ENCODE data around the gene CRYZL1. TPM values are rescaled to one million over a fixed set of nuclear protein-coding genes. Genes with fewer than 3 reads are reported as not detected.

CRYZL1 gene
- total RNA-seq, 1 donor from 2014 or later: 23.9 TPM

DNA sequence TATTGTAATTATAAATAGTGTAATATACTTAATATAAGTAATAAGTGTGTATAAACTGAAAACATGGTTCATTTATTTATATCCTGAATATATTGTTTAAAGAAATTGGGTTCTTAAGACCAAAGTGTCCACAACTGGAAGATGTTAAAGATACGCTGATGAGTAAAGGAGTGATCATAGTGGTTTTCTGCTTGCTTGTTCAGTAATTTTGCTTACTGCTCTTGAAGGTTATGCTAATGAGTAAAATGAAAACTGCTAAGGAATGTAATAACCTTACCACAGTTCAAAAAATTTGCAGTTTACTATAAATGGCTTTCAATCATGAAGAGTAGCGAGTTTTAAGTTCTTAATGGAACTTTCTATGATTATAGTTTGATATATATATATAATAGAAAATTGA lies 75.0 kb downstream of the CRYZL1 start:
- DNase-seq (ENCODE audit: low read depth in 2 of 2): no peak

DNA sequence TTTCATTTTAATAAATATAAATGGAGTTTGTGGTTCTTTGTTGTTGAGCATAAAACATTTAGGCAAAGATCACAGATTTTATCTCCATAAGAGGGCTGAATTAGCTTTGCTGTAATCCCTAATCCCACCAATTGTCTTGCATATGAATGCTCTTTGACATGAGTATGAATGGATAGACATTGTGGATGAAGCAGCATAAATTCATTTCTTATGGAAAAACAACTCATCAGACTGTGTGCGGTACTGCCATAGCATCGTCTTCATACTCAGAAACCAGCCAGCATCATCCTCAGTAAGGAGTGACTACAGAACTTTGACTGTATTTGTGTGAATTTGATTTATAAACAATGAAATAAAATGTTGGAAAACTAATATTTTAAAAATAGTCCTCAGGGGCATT lies 79.2 kb downstream of the CRYZL1 start:
- DNase-seq (ENCODE audit: low read depth in 2 of 2): no peak

DNA sequence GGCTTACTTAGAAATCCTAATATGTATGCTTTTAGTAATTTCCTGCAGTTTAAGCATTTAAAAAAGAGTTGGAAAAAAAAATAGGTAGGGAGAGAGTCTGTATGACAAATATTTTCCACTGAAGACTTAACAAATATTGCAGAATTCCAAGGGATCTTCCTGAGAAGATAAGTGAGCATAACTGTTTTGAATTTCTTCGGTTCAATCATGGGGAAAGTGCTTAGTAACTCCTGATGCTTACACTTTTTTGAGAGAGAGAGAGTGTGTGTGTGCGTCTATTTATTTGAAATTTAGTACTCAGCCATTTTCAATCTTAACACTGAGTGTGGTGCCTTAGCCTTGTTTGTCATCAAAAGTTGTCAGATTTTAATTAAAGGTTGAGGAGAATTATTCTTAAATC lies 80.2 kb downstream of the CRYZL1 start:
- no peak for DNase-seq (ENCODE audit: low read depth in 2 of 2)

DNA sequence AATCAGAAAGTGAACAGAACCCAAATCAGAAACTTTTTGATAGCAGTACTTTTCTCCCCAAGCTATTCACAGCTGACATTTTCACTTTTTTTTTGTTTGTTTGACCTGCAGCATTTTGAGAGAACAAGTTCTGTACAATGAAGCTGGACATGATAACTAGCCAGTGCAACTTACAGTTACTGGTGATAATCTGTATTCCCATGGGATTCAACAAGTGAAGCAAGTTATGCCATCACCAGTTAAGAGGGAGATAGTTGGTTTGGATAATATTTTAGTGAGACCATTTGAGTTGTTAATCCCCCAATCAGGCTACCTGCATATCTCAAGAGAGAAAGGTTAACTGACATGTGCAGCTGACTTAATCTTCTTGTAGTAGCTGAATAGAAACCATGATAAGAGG lies 80.6 kb downstream of the CRYZL1 start:
- no peak for DNase-seq (ENCODE audit: low read depth in 2 of 2)

GRCh38 chr21:33559813-33560212 lies 81.7 kb downstream of the CRYZL1 start:
- DNase-seq (ENCODE audit: low read depth in 2 of 2): no peak

- no peak for DNase-seq (ENCODE audit: low read depth in 2 of 2)
Observed at GRCh38 chr21:33558777-33559421, 82.6 kb downstream of the CRYZL1 start.

- no peak for DNase-seq (ENCODE audit: low read depth in 2 of 2)
Observed at GRCh38 chr21:33557447-33557846, 84.1 kb downstream of the CRYZL1 start.

GRCh38 chr21:33554982-33555344 lies 86.6 kb downstream of the CRYZL1 start:
- DNase-seq (ENCODE audit: low read depth in 2 of 2): no peak

DNA sequence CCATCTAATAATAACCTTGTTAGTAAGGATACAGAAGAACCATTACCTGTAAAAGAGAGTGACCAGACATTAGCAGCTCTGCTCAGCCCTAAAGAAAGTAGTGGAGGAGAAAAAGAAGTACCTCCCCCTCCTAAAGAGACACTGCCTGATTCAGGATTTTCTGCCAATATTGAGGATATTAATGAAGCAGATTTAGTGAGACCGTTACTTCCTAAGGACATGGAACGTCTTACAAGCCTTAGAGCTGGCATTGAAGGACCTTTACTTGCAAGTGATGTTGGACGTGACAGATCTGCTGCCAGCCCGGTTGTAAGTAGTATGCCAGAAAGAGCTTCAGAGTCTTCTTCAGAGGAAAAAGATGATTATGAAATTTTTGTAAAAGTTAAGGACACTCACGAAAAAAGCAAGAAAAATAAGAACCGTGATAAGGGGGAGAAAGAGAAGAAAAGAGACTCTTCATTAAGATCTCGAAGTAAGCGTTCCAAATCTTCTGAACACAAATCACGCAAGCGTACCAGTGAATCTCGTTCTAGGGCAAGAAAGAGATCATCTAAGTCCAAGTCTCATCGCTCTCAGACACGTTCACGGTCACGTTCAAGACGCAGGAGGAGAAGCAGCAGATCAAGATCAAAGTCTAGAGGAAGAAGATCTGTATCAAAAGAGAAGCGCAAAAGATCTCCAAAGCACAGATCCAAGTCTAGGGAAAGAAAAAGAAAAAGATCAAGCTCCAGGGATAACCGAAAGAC lies 87.1 kb downstream of the CRYZL1 start:
- DNase-seq (ENCODE audit: low read depth in 2 of 2): no peak

GRCh38 chr21:33552999-33553598 lies 88.4 kb downstream of the CRYZL1 start:
- DNase-seq (ENCODE audit: low read depth in 2 of 2): no peak

GRCh38 chr21:33552093-33552998 lies 89.2 kb downstream of the CRYZL1 start:
- DNase-seq (ENCODE audit: low read depth in 2 of 2): peak in 1 of 2 donors; percentile 18

DNA sequence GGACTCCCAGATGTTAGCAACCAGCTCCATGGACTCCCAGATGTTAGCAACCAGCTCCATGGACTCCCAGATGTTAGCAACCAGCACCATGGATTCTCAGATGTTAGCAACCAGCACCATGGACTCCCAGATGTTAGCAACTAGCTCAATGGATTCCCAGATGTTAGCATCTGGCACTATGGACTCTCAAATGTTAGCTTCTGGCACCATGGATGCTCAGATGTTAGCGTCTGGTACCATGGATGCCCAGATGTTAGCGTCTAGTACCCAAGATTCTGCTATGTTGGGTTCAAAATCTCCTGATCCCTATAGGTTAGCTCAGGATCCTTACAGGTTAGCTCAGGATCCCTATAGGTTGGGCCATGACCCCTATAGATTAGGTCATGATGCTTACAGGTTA lies 89.9 kb downstream of the CRYZL1 start:
- DNase-seq (ENCODE audit: low read depth in 2 of 2): no peak

- no peak for DNase-seq (ENCODE audit: low read depth in 2 of 2)
Observed at GRCh38 chr21:33550772-33551660, 90.5 kb downstream of the CRYZL1 start.

DNA sequence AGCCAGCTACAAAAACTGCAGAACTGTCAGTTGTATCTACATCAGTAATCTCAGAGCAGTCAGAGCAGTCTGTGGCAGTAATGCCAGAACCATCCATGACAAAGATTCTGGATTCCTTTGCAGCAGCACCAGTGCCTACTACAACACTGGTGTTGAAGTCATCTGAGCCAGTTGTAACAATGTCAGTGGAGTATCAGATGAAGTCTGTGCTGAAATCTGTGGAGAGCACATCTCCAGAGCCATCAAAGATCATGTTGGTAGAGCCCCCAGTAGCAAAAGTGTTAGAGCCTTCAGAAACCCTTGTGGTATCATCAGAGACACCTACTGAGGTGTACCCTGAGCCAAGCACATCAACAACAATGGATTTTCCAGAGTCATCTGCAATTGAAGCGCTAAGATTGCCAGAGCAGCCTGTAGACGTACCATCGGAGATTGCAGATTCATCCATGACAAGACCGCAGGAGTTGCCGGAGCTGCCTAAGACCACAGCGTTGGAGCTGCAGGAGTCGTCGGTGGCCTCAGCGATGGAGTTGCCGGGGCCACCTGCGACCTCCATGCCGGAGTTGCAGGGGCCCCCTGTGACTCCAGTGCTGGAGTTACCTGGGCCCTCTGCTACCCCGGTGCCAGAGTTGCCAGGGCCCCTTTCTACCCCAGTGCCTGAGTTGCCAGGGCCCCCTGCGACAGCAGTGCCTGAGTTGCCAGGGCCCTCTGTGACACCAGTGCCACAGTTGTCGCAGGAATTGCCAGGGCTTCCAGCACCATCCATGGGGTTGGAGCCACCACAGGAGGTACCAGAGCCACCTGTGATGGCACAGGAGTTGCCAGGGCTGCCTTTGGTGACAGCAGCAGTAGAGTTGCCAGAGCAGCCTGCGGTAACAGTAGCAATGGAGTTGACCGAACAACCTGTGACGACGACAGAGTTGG lies 91.4 kb downstream of the CRYZL1 start:
- DNase-seq (ENCODE audit: low read depth in 2 of 2): no peak

GRCh38 chr21:33546086-33546485 lies 95.5 kb downstream of the CRYZL1 start:
- no peak for DNase-seq (ENCODE audit: low read depth in 2 of 2)

- no peak for DNase-seq (ENCODE audit: low read depth in 2 of 2)
Observed at GRCh38 chr21:33544451-33545195, 96.9 kb downstream of the CRYZL1 start.

DNA sequence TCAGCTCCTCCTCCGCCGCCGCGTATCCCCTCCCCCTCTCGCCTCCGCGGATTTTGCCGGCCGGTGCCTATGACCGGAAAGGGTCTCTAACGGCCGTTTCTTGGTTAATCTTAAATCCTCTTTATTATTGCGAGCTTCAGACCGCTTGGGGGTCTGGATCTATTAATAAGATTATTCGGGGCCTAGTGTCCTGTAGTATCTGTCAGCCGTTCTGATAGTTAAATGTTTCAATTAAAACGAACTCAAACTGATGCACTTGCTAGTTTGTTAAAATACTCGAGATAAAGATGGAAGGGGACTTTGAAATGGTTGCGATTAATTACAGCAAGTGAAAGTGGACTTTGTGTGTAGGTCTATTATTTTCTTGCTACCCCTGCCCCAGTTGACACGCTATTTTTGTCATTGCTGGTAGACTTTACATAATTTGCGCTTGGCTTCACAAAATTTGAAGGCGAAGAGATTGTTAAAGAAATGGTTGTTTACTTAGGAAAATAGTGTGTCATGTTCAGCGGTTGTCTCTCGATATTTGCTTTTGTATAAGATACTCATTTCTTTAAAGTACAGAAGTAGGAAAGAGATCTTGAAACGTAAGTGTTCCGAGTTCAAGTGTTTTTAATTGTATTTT lies 97.9 kb downstream of the CRYZL1 start:
- peak in 1 of 2 donors; percentile 37 for DNase-seq (ENCODE audit: low read depth in 2 of 2)
